M059J (cell line): ENCODE measurements around the gene BCKDK. TPM values are rescaled to one million over a fixed set of nuclear protein-coding genes. Genes with fewer than 3 reads are reported as not detected.
"Not testable (repeated sequence)": the region's sequence is repeated elsewhere in the genome, so short reads cannot be mapped to it uniquely, and the experiment has no call there.

Source experiments
- DNase-seq: peaks from one replicate; pipeline ENCODE4 v3.0.0-alpha.2; 2012; ENCODE audit warnings: low read depth
- total RNA-seq: library from RNA; depleted of rRNA; stranded (reverse); fragments of >200 nt; shearing (Covaris generic); gene quantifications from 2 replicates; pipeline ENCODE4 v1.2.3, GENCODE V29; 2014

Gene BCKDK
- total RNA-seq, 1 experiment from 2014 or later: 57.7 TPM

GRCh38 chr16:31094424-31095120, 13.6 kb upstream of the BCKDK start, which contains the start of gene VKORC1:
VKORC1 (minus strand) TSS chr16:31094797; CDS start chr16:31094729, 68 bp downstream.
- DNase-seq: peak; percentile 99

GRCh38 chr16:31099860-31100638, 8.1 kb upstream of the BCKDK start:
- peak; percentile 56 for DNase-seq

GRCh38 chr16:31100876-31101641, 7.1 kb upstream of the BCKDK start:
- DNase-seq: not testable (repeated sequence)

- peak; percentile 46 for DNase-seq
Measured at GRCh38 chr16:31105677-31106213, 2.4 kb upstream of the BCKDK start.

- DNase-seq: peak; percentile 29
Measured at GRCh38 chr16:31106509-31107464, 1.4 kb upstream of the BCKDK start.

- no peak for DNase-seq
Measured at GRCh38 chr16:31107465-31107867, 720 bp upstream of the BCKDK start.

- no peak for DNase-seq
Measured at GRCh38 chr16:31108794-31109558, 790 bp downstream of the BCKDK start.

- no peak for DNase-seq
Measured at GRCh38 chr16:31109622-31110021, 1.4 kb downstream of the BCKDK start.

- no peak for DNase-seq
Measured at GRCh38 chr16:31110106-31111034, 2.2 kb downstream of the BCKDK start.

- no peak for DNase-seq
Measured at GRCh38 chr16:31111881-31112466, 3.8 kb downstream of the BCKDK start.

GRCh38 chr16:31112711-31113110, 4.5 kb downstream of the BCKDK start:
- DNase-seq: no peak

- peak; percentile 30 for DNase-seq
Measured at GRCh38 chr16:31113121-31114120, 5.2 kb downstream of the BCKDK start.

GRCh38 chr16:31114468-31114867, 6.3 kb downstream of the BCKDK start:
- no peak for DNase-seq

- peak; percentile 99 for DNase-seq
Measured at GRCh38 chr16:31117384-31118222, 9.4 kb downstream of the BCKDK start, which contains the start of gene KAT8. KAT8 (plus strand) TSS chr16:31117664; CDS start chr16:31117682, 18 bp downstream.

- DNase-seq: peak; percentile 85
Measured at GRCh38 chr16:31118223-31119155, 10.3 kb downstream of the BCKDK start.
